ENCODE measurements around the gene AP3D1. TPM values are rescaled to one million over a fixed set of nuclear protein-coding genes. Genes with fewer than 3 reads are reported as not detected.

Gene AP3D1
- total and polyA plus RNA-seq, 9 of the 15 experiments (the other 6 are each of a cell fraction or from before 2014, with no cell fraction given), result 1.2 to 86.1 (median 35.9) TPM

Other genes starting within 250 kb of the AP3D1 start
Only the 7 nearest of the 17 such genes appear.
- 83.9 and 114 TPM in 2 replicates for gene MKNK2, start 100.3 kb downstream of the AP3D1 start, total RNA-seq (2014; rRNA removed)
- gene MKNK2, start 100.3 kb downstream of the AP3D1 start, total RNA-seq (2014; rRNA removed; fragmentation: Illumina TruSeq; extraction: Trizol), result 19.3 and 22.0 TPM in 2 replicates
- gene MKNK2, start 100.3 kb downstream of the AP3D1 start, total RNA-seq (2015; rRNA removed; fragmentation: Illumina TruSeq; extraction: Trizol), result 48.6 and 51.9 TPM in 2 replicates
- 179 and 191 TPM in 2 replicates for gene MKNK2, start 100.3 kb downstream of the AP3D1 start, total RNA-seq (2021)
- gene MKNK2, start 100.3 kb downstream of the AP3D1 start, polyA plus RNA-seq (2011; rRNA removed), result 59.3 and 97.4 TPM in 2 replicates
- 44.6 and 77.5 TPM in 2 replicates for gene MKNK2, start 100.3 kb downstream of the AP3D1 start, polyA plus RNA-seq (2014; fragmentation: Illumina TruSeq; extraction: Trizol)
- 1 to 10 TPM; 5.1 to 5.5 TPM for gene MKNK2, start 100.3 kb downstream of the AP3D1 start, polyA plus RNA-seq (2014; fragmentation: Nextera tagmentation; extraction: Ambion mirVana)
- 87.2 and 91.7 TPM in 2 replicates for gene MKNK2, start 100.3 kb downstream of the AP3D1 start, polyA plus RNA-seq (2014; rRNA removed)
- 6.0 TPM in 2 replicates for gene MOB3A, start 55.2 kb downstream of the AP3D1 start, total RNA-seq (2014; rRNA removed)
- 2.6 and 2.7 TPM in 2 replicates for gene MOB3A, start 55.2 kb downstream of the AP3D1 start, total RNA-seq (2014; rRNA removed; fragmentation: Illumina TruSeq; extraction: Trizol)
- 5.4 and 5.8 TPM in 2 replicates for gene MOB3A, start 55.2 kb downstream of the AP3D1 start, total RNA-seq (2015; rRNA removed; fragmentation: Illumina TruSeq; extraction: Trizol)
- gene MOB3A, start 55.2 kb downstream of the AP3D1 start, total RNA-seq (2021), result 20.5 and 24.1 TPM in 2 replicates
- gene MOB3A, start 55.2 kb downstream of the AP3D1 start, polyA plus RNA-seq (2011; rRNA removed), result 10.9 and 24.8 TPM in 2 replicates
- 11.9 and 12.0 TPM in 2 replicates for gene MOB3A, start 55.2 kb downstream of the AP3D1 start, polyA plus RNA-seq (2014; fragmentation: Illumina TruSeq; extraction: Trizol)
- 1 to 10 TPM; 1.1 to 2.2 TPM for gene MOB3A, start 55.2 kb downstream of the AP3D1 start, polyA plus RNA-seq (2014; fragmentation: Nextera tagmentation; extraction: Ambion mirVana)
- 8.2 and 10.3 TPM in 2 replicates for gene MOB3A, start 55.2 kb downstream of the AP3D1 start, polyA plus RNA-seq (2014; rRNA removed)
- 0.94 and 1.2 TPM in 2 replicates for gene IZUMO4, start 54.7 kb downstream of the AP3D1 start, total RNA-seq (2014; rRNA removed)
- gene IZUMO4, start 54.7 kb downstream of the AP3D1 start, total RNA-seq (2014; rRNA removed; fragmentation: Illumina TruSeq; extraction: Trizol), result 0.25 and 0.48 TPM in 2 replicates
- 0.53 and 0.72 TPM in 2 replicates for gene IZUMO4, start 54.7 kb downstream of the AP3D1 start, total RNA-seq (2015; rRNA removed; fragmentation: Illumina TruSeq; extraction: Trizol)
- gene IZUMO4, start 54.7 kb downstream of the AP3D1 start, total RNA-seq (2021), result 1.6 TPM in 2 replicates
- gene IZUMO4, start 54.7 kb downstream of the AP3D1 start, polyA plus RNA-seq (2011; rRNA removed), result 2.6 and 9.3 TPM in 2 replicates
- 0.78 and 1.4 TPM in 2 replicates for gene IZUMO4, start 54.7 kb downstream of the AP3D1 start, polyA plus RNA-seq (2014; fragmentation: Illumina TruSeq; extraction: Trizol)
- gene IZUMO4, start 54.7 kb downstream of the AP3D1 start, polyA plus RNA-seq (2014; fragmentation: Nextera tagmentation; extraction: Ambion mirVana), result under 1 TPM; 0.07 to 0.13 TPM
- gene IZUMO4, start 54.7 kb downstream of the AP3D1 start, polyA plus RNA-seq (2014; rRNA removed), result 1.6 and 3.9 TPM in 2 replicates
- gene DOT1L, start 12.4 kb upstream of the AP3D1 start, total RNA-seq (2014; rRNA removed), result 12.7 and 18.7 TPM in 2 replicates
- 10.0 and 10.5 TPM in 2 replicates for gene DOT1L, start 12.4 kb upstream of the AP3D1 start, total RNA-seq (2014; rRNA removed; fragmentation: Illumina TruSeq; extraction: Trizol)
- gene DOT1L, start 12.4 kb upstream of the AP3D1 start, total RNA-seq (2015; rRNA removed; fragmentation: Illumina TruSeq; extraction: Trizol), result 7.0 and 8.4 TPM in 2 replicates
- gene DOT1L, start 12.4 kb upstream of the AP3D1 start, total RNA-seq (2021), result 66.2 and 66.5 TPM in 2 replicates
- gene DOT1L, start 12.4 kb upstream of the AP3D1 start, polyA plus RNA-seq (2011; rRNA removed), result 5.7 and 8.6 TPM in 2 replicates
- 15.1 and 16.2 TPM in 2 replicates for gene DOT1L, start 12.4 kb upstream of the AP3D1 start, polyA plus RNA-seq (2014; fragmentation: Illumina TruSeq; extraction: Trizol)
- gene DOT1L, start 12.4 kb upstream of the AP3D1 start, polyA plus RNA-seq (2014; fragmentation: Nextera tagmentation; extraction: Ambion mirVana), result under 1 TPM; 0.32 to 0.51 TPM
- gene DOT1L, start 12.4 kb upstream of the AP3D1 start, polyA plus RNA-seq (2014; rRNA removed), result 21.2 and 24.8 TPM in 2 replicates
- gene PLEKHJ1, start 84.8 kb upstream of the AP3D1 start, total RNA-seq (2014; rRNA removed), result 176 and 229 TPM in 2 replicates
- gene PLEKHJ1, start 84.8 kb upstream of the AP3D1 start, total RNA-seq (2014; rRNA removed; fragmentation: Illumina TruSeq; extraction: Trizol), result 55.6 and 55.7 TPM in 2 replicates
- 63.9 and 65.6 TPM in 2 replicates for gene PLEKHJ1, start 84.8 kb upstream of the AP3D1 start, total RNA-seq (2015; rRNA removed; fragmentation: Illumina TruSeq; extraction: Trizol)
- 127 and 140 TPM in 2 replicates for gene PLEKHJ1, start 84.8 kb upstream of the AP3D1 start, total RNA-seq (2021)
- 65.9 and 80.2 TPM in 2 replicates for gene PLEKHJ1, start 84.8 kb upstream of the AP3D1 start, polyA plus RNA-seq (2011; rRNA removed)
- 45.9 and 72.0 TPM in 2 replicates for gene PLEKHJ1, start 84.8 kb upstream of the AP3D1 start, polyA plus RNA-seq (2014; fragmentation: Illumina TruSeq; extraction: Trizol)
- 1 to 10 TPM; 1.5 to 6.8 TPM for gene PLEKHJ1, start 84.8 kb upstream of the AP3D1 start, polyA plus RNA-seq (2014; fragmentation: Nextera tagmentation; extraction: Ambion mirVana)
- 188 and 193 TPM in 2 replicates for gene PLEKHJ1, start 84.8 kb upstream of the AP3D1 start, polyA plus RNA-seq (2014; rRNA removed)
- 50.3 and 111 TPM in 2 replicates for gene SF3A2, start 85.3 kb upstream of the AP3D1 start, total RNA-seq (2014; rRNA removed)
- 4.5 and 5.8 TPM in 2 replicates for gene SF3A2, start 85.3 kb upstream of the AP3D1 start, total RNA-seq (2014; rRNA removed; fragmentation: Illumina TruSeq; extraction: Trizol)
- 22.8 and 30.6 TPM in 2 replicates for gene SF3A2, start 85.3 kb upstream of the AP3D1 start, total RNA-seq (2015; rRNA removed; fragmentation: Illumina TruSeq; extraction: Trizol)
- gene SF3A2, start 85.3 kb upstream of the AP3D1 start, total RNA-seq (2021), result 181 and 194 TPM in 2 replicates
- 7.9 and 21.0 TPM in 2 replicates for gene SF3A2, start 85.3 kb upstream of the AP3D1 start, polyA plus RNA-seq (2011; rRNA removed)
- gene SF3A2, start 85.3 kb upstream of the AP3D1 start, polyA plus RNA-seq (2014; fragmentation: Illumina TruSeq; extraction: Trizol), result 44.6 and 119 TPM in 2 replicates
- gene SF3A2, start 85.3 kb upstream of the AP3D1 start, polyA plus RNA-seq (2014; fragmentation: Nextera tagmentation; extraction: Ambion mirVana), result under 1 TPM; 0.17 to 0.35 TPM
- gene SF3A2, start 85.3 kb upstream of the AP3D1 start, polyA plus RNA-seq (2014; rRNA removed), result 45.9 and 46.7 TPM in 2 replicates
- 9.4 and 10.7 TPM in 2 replicates for gene AMH, start 97.8 kb upstream of the AP3D1 start, total RNA-seq (2014; rRNA removed)
- gene AMH, start 97.8 kb upstream of the AP3D1 start, total RNA-seq (2014; rRNA removed; fragmentation: Illumina TruSeq; extraction: Trizol), result 0.13 and 0.29 TPM in 2 replicates
- 2.6 and 3.5 TPM in 2 replicates for gene AMH, start 97.8 kb upstream of the AP3D1 start, total RNA-seq (2015; rRNA removed; fragmentation: Illumina TruSeq; extraction: Trizol)
- 22.2 and 27.4 TPM in 2 replicates for gene AMH, start 97.8 kb upstream of the AP3D1 start, total RNA-seq (2021)
- 1.7 and 3.6 TPM in 2 replicates for gene AMH, start 97.8 kb upstream of the AP3D1 start, polyA plus RNA-seq (2011; rRNA removed)
- 1.5 and 4.0 TPM in 2 replicates for gene AMH, start 97.8 kb upstream of the AP3D1 start, polyA plus RNA-seq (2014; fragmentation: Illumina TruSeq; extraction: Trizol)
- gene AMH, start 97.8 kb upstream of the AP3D1 start, polyA plus RNA-seq (2014; fragmentation: Nextera tagmentation; extraction: Ambion mirVana), result not detected
- 19.2 and 23.6 TPM in 2 replicates for gene AMH, start 97.8 kb upstream of the AP3D1 start, polyA plus RNA-seq (2014; rRNA removed)